GM19043 (cell line): ENCODE measurements around the gene RBM33.

ENCODE experiments used
- ATAC-seq: cut with Tn5 transposase; IDR thresholded peaks from one replicate; pipeline ENCODE4 v1.9.1; 2021; ENCODE audit warnings: low read depth; ENCODE audit not compliant: unreplicated experiment

RBM33 gene

GRCh38 chr7:155621418-155621980, 23.0 kb upstream of the RBM33 start:
- ATAC-seq: no peak

DNA sequence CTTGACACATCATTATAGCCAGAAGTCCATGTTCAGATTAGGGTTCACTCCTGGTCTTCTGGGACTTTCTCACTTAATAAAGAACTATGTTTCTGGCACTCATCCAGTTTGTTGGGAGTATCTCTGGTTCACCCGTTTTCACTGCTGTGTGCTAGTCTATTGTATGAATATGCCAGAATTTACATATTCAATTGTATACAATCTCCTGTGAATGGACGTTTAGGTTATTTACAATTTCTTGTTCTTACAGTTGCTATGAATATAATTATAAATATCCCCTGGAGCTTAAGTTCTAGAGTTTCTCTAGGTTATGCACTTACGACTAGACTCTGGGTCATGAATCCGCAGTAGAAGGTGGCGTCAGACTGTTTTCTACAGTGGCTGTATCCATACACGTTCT, 20.0 kb upstream of the RBM33 start:
- no peak for ATAC-seq

- ATAC-seq: no peak
These were observed 18.9 kb upstream of the RBM33 start for GRCh38 chr7:155625557-155625956.

DNA sequence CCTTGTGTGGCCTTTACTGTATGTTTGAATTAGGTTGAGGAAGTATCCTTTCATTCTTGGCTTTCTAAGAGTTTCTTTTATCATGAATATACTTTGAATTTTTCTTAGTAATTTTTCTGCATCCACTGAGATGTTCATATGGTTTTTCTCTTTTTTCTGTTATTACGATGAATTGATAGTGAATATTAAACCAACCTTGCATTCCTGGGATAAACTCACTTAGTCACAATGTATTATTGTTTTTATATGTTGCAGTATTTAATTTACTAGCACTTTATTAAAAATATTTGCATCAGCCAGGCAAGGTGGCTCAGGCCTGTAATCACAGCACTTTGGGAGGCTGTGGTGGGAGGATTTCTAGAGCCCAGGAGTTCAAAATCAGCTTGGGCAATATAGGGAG, 15.3 kb upstream of the RBM33 start:
- no peak for ATAC-seq

DNA sequence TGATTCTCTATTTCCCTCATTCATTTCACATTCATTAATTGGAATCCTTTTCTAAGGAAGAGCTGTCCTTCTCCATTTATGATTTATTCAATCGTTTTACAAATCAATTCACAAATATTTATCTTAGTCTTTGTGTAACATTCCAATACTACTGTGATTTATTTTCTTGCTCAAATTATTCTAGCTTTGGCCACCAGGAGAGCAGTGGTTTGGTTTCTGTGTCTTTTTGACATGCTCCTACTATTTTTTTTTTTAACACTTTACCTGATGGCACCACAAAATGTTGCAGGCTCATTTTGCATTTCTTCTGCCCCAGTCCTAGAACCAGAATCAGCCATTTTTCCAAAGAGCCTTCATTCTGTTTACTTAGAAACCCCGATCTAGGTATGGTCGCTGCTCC, 13.3 kb upstream of the RBM33 start:
- ATAC-seq: no peak

DNA sequence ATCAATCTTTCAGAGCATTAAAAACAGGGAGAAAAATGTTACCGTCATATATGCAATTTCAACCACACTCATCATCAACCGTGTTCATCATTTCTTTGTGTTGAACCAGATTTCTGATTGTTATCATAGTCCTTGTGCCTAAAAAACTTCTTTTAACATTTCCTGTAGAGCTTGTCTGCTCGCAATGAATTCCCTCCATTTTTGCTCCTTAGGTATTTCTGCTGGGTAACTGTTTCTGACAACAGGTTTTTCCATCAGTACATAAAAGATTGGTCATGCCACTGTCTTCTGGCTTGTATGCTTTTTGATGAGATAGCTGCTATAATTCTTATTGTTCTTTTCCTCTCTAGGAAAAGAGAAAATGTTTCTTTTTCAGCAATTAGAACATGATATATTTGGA, 8.6 kb upstream of the RBM33 start:
- ATAC-seq: no peak

- ATAC-seq: no peak
These were observed 7.3 kb upstream of the RBM33 start for GRCh38 chr7:155637155-155637554.

GRCh38 chr7:155638366-155638765, 6.1 kb upstream of the RBM33 start:
- ATAC-seq: no peak

DNA sequence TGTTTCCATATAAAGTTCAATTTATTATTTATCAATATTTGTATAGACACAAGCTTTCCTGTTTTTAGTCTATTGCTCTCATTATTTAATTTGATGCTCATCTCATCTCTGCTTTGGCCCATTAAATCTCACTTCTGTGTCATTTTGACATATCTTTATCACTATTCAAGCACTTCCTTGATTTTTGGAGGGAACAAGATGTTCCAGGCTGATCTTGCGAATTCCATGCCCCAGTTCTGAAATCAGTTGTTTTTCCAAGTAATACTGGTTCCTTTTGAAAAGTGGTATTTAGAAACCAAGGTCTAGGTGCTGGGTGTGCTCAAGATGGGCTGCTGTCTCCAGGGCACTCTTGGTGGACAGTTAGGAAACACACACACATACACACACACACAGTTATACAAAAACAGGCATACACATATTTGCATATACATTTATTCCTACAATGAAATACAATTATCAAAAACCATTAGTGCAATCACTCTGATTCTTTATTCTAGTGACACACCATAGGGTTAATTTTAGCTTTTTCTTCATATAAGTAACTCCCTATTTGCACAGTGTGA, 4.4 kb upstream of the RBM33 start:
- no peak for ATAC-seq

DNA sequence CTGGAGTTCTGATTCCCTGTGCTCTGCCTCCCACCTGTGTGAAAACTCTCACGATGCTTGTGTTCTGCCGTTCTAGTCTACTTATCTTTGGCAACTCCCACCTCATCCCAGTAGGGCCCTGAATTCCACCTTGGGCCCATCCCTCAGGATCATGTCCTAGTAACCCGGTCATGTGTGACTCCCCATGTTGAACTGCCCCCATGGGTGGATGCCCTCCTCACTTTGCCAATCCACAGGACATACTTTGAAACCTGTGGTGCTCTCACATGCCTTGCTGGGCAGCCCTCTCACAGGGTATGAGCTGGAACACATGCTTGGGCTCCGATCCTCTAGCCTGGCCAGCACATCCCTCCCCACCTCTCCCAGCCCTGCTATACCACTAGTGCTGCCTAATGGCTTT, 3.8 kb upstream of the RBM33 start:
- no peak for ATAC-seq

DNA sequence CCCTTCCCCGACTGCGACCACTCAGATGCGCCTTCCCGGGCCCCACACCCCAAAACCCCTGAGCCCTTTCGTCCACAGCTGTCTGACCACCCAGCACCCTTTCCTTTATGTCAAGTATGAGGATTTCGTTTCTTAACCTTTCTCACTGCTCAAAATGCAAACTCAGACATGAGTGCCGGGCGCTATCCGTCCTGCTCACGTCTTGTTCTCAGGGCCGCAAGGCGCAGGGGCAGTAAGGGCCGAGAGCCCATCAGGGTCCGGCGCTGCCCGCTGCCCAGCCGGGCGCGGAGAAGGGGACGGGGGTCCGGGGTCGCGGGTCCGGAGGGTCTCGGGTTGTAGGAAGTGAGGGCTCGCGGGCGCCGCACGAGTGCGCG, 670 bp upstream of the RBM33 start:
- no peak for ATAC-seq

DNA sequence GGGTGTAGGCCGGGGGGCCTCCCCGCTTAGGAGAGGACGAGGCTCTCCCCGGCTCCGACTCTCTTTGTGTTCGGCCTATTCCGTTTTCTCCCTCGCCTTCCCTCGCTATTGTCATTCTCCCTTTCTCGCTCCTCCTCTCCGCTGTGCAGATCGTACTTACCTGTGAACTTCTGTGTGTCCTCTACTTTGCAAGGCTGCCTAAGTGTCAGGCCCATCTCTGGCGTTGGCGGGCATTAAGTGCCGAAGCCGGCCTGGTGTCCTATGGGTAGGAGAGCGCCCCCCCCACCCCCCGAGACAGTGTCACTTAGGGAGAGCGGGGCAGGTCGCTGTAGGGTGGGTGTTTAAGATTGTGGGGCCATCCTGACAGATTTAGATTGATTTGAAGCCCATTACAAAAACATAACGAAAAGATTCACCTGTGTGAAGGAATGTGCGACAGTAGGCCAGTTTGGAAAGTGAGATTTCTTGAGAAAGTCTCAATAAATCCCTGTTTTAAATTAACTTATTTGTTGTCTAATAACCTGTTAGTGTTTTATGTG, 579 bp downstream of the RBM33 start:
- peak; percentile 27 for ATAC-seq

DNA sequence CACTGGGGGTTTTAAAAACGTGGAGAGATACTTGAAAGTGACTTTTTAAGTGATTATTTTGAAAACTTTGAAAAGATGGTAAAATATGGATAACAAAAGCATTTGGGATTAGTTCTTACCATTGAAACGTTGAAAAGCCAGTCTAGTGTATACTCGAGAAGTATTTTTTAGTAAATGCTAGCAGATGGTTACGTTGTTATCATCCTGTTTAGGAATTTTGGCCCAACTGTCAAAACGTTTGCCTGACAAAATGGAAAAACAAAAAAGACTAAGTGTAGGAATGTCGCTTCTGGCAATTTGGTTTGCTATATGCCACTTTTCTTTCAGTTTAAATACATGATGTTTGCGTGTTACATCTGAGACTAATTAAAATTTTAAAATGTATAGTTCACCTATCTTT, 1.2 kb downstream of the RBM33 start:
- ATAC-seq: no peak

- ATAC-seq: no peak
These were observed 2.2 kb downstream of the RBM33 start for GRCh38 chr7:155646669-155647068.

DNA sequence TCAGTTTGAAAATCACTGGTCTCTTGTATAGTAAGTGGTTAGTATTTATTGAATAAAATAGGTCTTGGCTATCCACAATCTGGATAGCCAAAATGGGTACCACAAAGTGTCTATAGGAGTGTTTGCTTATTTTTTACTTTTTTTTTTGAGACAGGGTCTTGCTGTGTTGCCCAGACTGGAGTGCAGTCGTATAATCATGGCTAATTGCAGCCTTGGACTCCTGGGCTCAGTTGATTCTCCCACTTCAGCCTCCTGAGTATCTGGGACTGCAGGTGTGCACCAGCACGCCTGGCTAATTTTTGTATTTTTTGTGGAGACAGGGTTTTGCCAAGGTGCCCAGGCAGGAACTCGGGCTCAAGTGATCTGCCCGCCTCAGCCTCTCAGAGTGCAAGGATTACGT, 2.8 kb downstream of the RBM33 start:
- ATAC-seq: no peak

DNA sequence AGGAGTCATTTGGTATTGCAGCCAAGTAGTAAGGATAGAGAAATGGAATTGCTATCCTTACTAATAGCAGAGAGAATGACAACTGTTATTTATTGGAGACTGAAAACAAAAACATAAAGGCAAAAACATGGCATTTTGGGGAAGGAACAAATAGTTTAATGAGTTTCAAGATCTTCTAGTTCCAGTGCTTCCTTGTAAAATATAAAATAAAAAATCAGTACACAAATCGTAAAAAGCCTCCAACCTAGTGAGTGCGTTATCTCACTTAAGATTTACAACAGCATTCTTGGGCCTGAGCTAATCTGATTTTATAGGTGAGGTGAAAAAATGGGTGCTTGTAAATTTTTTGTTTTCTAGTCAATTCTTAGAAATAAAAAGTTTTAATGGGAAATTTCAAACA, 3.3 kb downstream of the RBM33 start:
- no peak for ATAC-seq

- ATAC-seq: no peak
These were observed 4.4 kb downstream of the RBM33 start for GRCh38 chr7:155648752-155649339.

DNA sequence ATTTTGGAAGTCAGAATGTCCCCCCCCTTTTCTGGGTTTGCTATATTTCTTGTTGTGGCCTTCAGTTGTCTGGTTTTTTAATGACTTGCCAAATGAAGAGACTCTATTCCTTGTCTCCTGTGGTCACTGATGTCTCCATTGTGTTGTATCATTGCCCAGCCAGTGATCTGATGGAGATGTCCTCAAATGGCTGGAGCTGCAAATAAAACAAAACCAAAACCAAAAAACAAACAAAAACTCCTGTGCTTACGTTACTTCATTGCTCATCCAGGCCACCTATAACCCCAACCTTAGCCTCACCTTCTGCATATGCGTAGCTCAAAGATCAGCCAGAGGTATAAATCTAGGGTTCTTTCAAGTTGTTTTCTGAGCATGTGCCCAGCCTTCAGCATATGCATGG, 5.1 kb downstream of the RBM33 start:
- no peak for ATAC-seq

- no peak for ATAC-seq
These were observed 8.0 kb downstream of the RBM33 start for GRCh38 chr7:155652156-155653114.

DNA sequence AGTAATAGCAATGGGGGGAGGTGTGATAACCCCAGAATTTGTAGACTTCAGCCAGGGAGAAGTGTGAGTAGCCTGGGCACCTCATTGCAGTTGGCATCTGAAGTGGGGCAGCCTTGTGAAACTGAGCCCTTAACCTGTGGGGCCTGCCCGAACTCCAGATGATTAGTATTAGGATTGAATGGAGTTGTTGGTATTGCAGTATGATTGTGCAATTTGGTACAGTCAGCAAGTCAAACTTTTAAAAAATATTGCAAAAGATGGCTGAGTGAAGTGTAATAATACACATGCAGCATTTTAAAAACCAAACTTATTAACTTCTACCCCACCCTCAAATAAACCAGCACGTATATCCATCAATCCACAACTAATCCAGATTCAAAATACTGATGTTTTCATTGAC, 9.3 kb downstream of the RBM33 start:
- no peak for ATAC-seq

- no peak for ATAC-seq
These were observed 12.4 kb downstream of the RBM33 start for GRCh38 chr7:155656891-155657290.
